Measurements from ENCODE around the gene TMC6. TPM values are rescaled to one million over a fixed set of nuclear protein-coding genes. Genes with fewer than 3 reads are reported as not detected.

The TMC6 gene
- total RNA-seq, 2 experiments from 2014 or later = 124 to 258 TPM

GRCh38 chr17:78143214-78144146 lies 14.9 kb upstream of the TMC6 start:
- ChIA-PET POLR2A (interaction anchor here (1.0 kb wide), 1 partner anchor 8 kb away, joined by 3 read pairs; no protein-coding TSS in a partner anchor), CTCF (ENCODE audit: unreplicated experiment) (interaction anchor here (0.6 kb wide), 1 partner anchor 26 kb away, joined by 3 read pairs; no protein-coding TSS in a partner anchor)
- Histone ChIP-seq H3K9me2 (ENCODE audit: insufficient read depth, low read length) (no peaks in the 10 kb centered on the region), H3K36me3 (ENCODE audit: insufficient read depth, low read length) (peaks cover 13% of the 10 kb centered on the region), H4K20me1 (ENCODE audit: insufficient read depth, low read length) (no peaks in the 10 kb centered on the region), H3K4me3 (ENCODE audit: low read depth, low read length, poor library complexity, severe bottlenecking) (no peak overlapping the region), H3K9me3 (ENCODE audit: low read length) (no peaks in the 10 kb centered on the region), H3K79me2 (ENCODE audit: insufficient read depth, low read depth, low read length) (no peaks in the 10 kb centered on the region), H3K27ac (ENCODE audit: low read depth, low read length, poor library complexity, severe bottlenecking) (no peak overlapping the region), H3K4me1 (ENCODE audit: insufficient read depth, low read length, poor library complexity, severe bottlenecking) (peaks cover 36% of the 10 kb centered on the region), H2AFZ (ENCODE audit: low read length) (no peak overlapping the region), H3K4me2 (ENCODE audit: low read length) (no peak overlapping the region)
- no TSS peak for BruUV-seq (replicated peaks)
- TF ChIP-seq CTCF (conservative IDR thresholded peaks at IDR 0.05; ENCODE audit: low read length) = no peak
- no peak for TF ChIP-seq EZH2phosphoT487 (IDR thresholded peaks at IDR 0.05; ENCODE audit: borderline replicate concordance, low read depth, low read length)
- no peak for DNase-seq (ENCODE audit: low spot score)
- intact Hi-C loops (cut with micrococcal nuclease; ENCODE audit: unreplicated experiment) = no loop called here

GRCh38 chr17:78142119-78142861 lies 13.7 kb upstream of the TMC6 start:
- Histone ChIP-seq H3K9me3 (ENCODE audit: low read length) (no peaks in the 10 kb centered on the region), H3K79me2 (ENCODE audit: insufficient read depth, low read depth, low read length) (no peaks in the 10 kb centered on the region), H3K4me2 (ENCODE audit: low read length) (no peak overlapping the region), H3K9me2 (ENCODE audit: insufficient read depth, low read length) (no peaks in the 10 kb centered on the region), H4K20me1 (ENCODE audit: insufficient read depth, low read length) (no peaks in the 10 kb centered on the region), H3K4me1 (ENCODE audit: insufficient read depth, low read length, poor library complexity, severe bottlenecking) (peaks cover 27% of the 10 kb centered on the region), H3K36me3 (ENCODE audit: insufficient read depth, low read length) (peaks cover 19% of the 10 kb centered on the region), H3K4me3 (ENCODE audit: low read depth, low read length, poor library complexity, severe bottlenecking) (no peak overlapping the region), H3K27ac (ENCODE audit: low read depth, low read length, poor library complexity, severe bottlenecking) (no peak overlapping the region), H2AFZ (ENCODE audit: low read length) (no peak overlapping the region)
- DNase-seq (ENCODE audit: low spot score) = no peak
- ChIA-PET POLR2A (interaction anchor here (0.6 kb wide), 1 partner anchor 8 kb away, joined by 3 read pairs; no protein-coding TSS in a partner anchor), CTCF (ENCODE audit: unreplicated experiment) (no interaction called here)
- BruUV-seq (replicated peaks) = TSS peak; percentile 41
- TF ChIP-seq EZH2phosphoT487 (IDR thresholded peaks at IDR 0.05; ENCODE audit: borderline replicate concordance, low read depth, low read length) = no peak
- TF ChIP-seq CTCF (conservative IDR thresholded peaks at IDR 0.05; ENCODE audit: low read length) = no peak
- intact Hi-C loops (cut with micrococcal nuclease; ENCODE audit: unreplicated experiment) = no loop called here

Data from OCI-LY7 (cell line).